ENCODE results near the gene HS6ST1.
"Not testable (repeated sequence)": the region's sequence is repeated elsewhere in the genome, so short reads cannot be mapped to it uniquely, and the experiment has no call there.

GRCh38 chr2:128317899-128318225 is 806 bp downstream of the HS6ST1 start:
- not testable (repeated sequence) for TF ChIP-seq POLR2A, POLR2AphosphoS5, CTCF (IDR thresholded peaks at IDR 0.05)
